ENCODE results near the gene FKBP4.

FKBP4 gene

DNA sequence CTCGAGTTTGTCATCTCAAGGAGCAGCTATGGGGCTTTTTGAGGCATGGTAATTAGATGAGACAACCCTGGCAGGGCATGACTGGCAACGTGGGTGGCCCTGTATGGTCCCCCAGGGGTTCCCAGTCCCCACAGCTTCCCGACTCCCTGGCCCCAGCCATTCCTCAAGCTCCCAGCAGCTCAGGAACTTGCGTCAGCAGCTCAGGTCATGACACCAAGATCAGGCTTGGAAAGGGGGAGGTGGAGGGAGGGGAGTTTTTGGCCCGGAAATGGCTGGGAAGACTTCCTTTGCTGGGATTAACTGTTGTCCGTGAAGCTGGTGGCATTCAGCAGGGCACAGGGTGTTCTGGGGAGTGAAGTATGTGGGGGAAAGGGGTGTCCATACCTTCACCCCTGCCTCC is 50.5 kb downstream of the FKBP4 start:
- H3K4me3 ChIP-seq (ENCODE audit: low read depth, low read length): no peak overlapping the region
- TF ChIP-seq, protein P1, sequence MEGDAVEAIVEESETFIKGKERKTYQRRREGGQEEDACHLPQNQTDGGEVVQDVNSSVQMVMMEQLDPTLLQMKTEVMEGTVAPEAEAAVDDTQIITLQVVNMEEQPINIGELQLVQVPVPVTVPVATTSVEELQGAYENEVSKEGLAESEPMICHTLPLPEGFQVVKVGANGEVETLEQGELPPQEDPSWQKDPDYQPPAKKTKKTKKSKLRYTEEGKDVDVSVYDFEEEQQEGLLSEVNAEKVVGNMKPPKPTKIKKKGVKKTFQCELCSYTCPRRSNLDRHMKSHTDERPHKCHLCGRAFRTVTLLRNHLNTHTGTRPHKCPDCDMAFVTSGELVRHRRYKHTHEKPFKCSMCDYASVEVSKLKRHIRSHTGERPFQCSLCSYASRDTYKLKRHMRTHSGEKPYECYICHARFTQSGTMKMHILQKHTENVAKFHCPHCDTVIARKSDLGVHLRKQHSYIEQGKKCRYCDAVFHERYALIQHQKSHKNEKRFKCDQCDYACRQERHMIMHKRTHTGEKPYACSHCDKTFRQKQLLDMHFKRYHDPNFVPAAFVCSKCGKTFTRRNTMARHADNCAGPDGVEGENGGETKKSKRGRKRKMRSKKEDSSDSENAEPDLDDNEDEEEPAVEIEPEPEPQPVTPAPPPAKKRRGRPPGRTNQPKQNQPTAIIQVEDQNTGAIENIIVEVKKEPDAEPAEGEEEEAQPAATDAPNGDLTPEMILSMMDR (IDR thresholded peaks at IDR 0.05; ENCODE audit: control insufficient read depth, extremely low read depth, insufficient read depth): no peak
- DNase-seq (ENCODE audit: low read depth): no peak

DNA sequence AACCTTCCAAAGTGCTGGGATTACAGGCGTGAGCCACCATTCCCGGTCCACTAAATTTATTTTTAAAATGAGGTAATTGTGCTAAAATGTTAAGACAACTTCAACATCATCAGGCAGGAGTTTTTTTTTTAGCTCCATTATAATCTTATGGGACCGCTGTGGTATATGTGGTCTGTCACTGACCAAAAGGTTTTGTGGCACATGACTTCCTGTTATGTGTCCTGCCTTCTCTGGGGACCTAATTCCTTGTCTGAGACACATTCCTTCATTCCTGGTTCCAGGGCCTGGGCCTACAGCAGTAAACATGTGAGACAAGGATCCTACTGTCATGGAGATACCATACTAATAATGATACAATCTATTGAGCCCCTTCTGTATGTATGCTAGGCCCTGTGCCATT is 57.2 kb downstream of the FKBP4 start:
- no peak for DNase-seq (ENCODE audit: low read depth)
- no peak overlapping the region for H3K4me3 ChIP-seq (ENCODE audit: low read depth, low read length)
- TF ChIP-seq, protein P1 (IDR thresholded peaks at IDR 0.05; ENCODE audit: control insufficient read depth, extremely low read depth, insufficient read depth): no peak

DNA sequence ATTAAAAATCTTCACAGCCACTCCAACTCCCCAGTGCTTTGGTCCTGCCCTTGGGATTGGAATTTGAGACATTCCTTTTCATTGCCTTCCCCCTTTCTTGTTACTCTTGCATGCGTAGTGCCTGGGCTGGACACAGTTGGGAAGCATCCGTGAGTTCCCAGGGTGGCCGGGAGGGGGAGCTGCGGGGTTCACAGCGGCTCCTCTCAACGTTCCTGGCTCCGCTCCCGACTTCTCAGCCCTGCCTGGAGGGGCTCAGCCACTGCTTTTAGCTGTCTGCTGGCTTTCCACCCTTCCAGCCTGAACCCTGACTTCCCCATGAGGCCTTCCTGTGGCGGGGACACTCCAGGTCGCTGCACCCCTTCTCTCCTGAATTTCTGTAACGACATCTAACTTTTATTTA is 58.9 kb downstream of the FKBP4 start:
- no peak overlapping the region for H3K4me3 ChIP-seq (ENCODE audit: low read depth, low read length)
- TF ChIP-seq, protein P1 (IDR thresholded peaks at IDR 0.05; ENCODE audit: control insufficient read depth, extremely low read depth, insufficient read depth): peak; percentile 84
- no peak for DNase-seq (ENCODE audit: low read depth)

All from LNCaP clone FGC (cell line).